K562 (cell line): ENCODE data around the gene ECT2L. TPM values are rescaled to one million over a fixed set of nuclear protein-coding genes. Genes with fewer than 3 reads are reported as not detected.

Source experiments
- ATAC-seq: fragments of 200-7000 bp; cut with Tn5 transposase; 3 replicates; pipeline ENCODE4 v1.9.1; 2020; ENCODE audit warnings: moderate library complexity
- BruUV-seq: library from RNA; stranded (reverse); fragments of 400-500 nt; replicated peaks from 2 replicates; lab custom pipeline; 2021; lab: Mats Ljungman, UMichigan
- CTCF ChIA-PET: fragments of 300-600 bp; formaldehyde crosslinking; extraction: SDS; loops from one replicate; lab custom pipeline; 2021; ENCODE audit warnings: low intra/inter-chr PET ratio; lab: Yijun Ruan, JAX
- POLR2A ChIA-PET: fragments of 300-600, 350-650 bp; sonication (Branson Sonifier 250); formaldehyde crosslinking; extraction: SDS; loops from one replicate; lab custom pipeline; 2021; ENCODE audit warnings: antibody characterized with exemption, inconsistent platforms; lab: Yijun Ruan, JAX
- DNase-seq, 4 experiments: peaks; one replicate each; pipeline versions ENCODE4 v3.0.0 to v3.0.0-alpha.2; 2011 to 2018; ENCODE audit warnings: low spot score in 3 of 4, mixed read lengths in 3 of 4; ENCODE audit errors: extremely low read depth in 1 of 4
- FAIRE-seq: peaks from 2 replicates; lab custom pipeline; 2011; peaks lifted over from hg19 to GRCh38; lab: Jason Lieb, UNC
- H2AFZ ChIP-seq: 2 replicates; pipeline ENCODE4 v1.6.0; 2011; ENCODE audit warnings: low read depth, low read length, control low read depth, inconsistent platforms
- H3K27ac ChIP-seq: fragments of 200-600 bp; 3 replicates; pipeline ENCODE4 v1.8.0; 2011; ENCODE audit warnings: low read depth, mild to moderate bottlenecking, control low read depth, inconsistent platforms, low read length, moderate library complexity, mixed read lengths; ENCODE audit errors: extremely low read depth
- H3K27me3 ChIP-seq, 2 experiments: fragments of 300-600 bp in 1 of 2; 2 replicates in 1 of 2; 3 replicates in 1 of 2; pipeline versions ENCODE4 v1.6.0 to v1.8.0; 2011; ENCODE audit warnings: inconsistent platforms in 2 of 2, low read length in 2 of 2, mild to moderate bottlenecking in 1 of 2, mixed read lengths in 1 of 2, moderate library complexity in 1 of 2; ENCODE audit not compliant: control insufficient read depth in 2 of 2, insufficient read depth in 2 of 2
- H3K36me3 ChIP-seq: fragments of 300-600 bp; 3 replicates; pipeline ENCODE4 v1.8.0; 2011; ENCODE audit warnings: mild to moderate bottlenecking, low read length, inconsistent platforms; ENCODE audit not compliant: control insufficient read depth, insufficient read depth
- H3K4me1 ChIP-seq, 2 experiments: fragments of 200-600 bp in 1 of 2; replicated peaks in 1 of 2; 2 replicates in 1 of 2; 3 replicates in 1 of 2; pipeline versions ENCODE4 v1.5.1 to v1.8.0; 2011; ENCODE audit warnings: inconsistent platforms in 2 of 2, low read length in 2 of 2, mild to moderate bottlenecking in 1 of 2, mixed read lengths in 1 of 2, moderate library complexity in 1 of 2; ENCODE audit not compliant: control insufficient read depth in 2 of 2, insufficient read depth in 2 of 2
- H3K4me2 ChIP-seq: 2 replicates; pipeline ENCODE4 v1.6.1; 2011; ENCODE audit warnings: low read length, control low read depth, inconsistent platforms, mixed read lengths; ENCODE audit not compliant: insufficient read depth
- H3K4me3 ChIP-seq: fragments of 200-600 bp; sonication (generic), shearing (Covaris generic); 2 replicates; pipeline ENCODE4 v1.5.1; 2016; ENCODE audit warnings: control low read depth, inconsistent platforms
- H3K79me2 ChIP-seq: fragments of 200-600 bp; 3 replicates; pipeline ENCODE4 v1.8.0; 2011; ENCODE audit warnings: low read length, inconsistent platforms; ENCODE audit not compliant: control insufficient read depth, insufficient read depth
- H3K9ac ChIP-seq, 2 experiments: 2 replicates each; pipeline versions ENCODE4 v1.6.0 to v1.6.1; 2011; ENCODE audit warnings: low read depth in 2 of 2, low read length in 2 of 2, control low read depth in 1 of 2, inconsistent platforms in 1 of 2, mild to moderate bottlenecking in 1 of 2, mixed read lengths in 1 of 2; ENCODE audit not compliant: insufficient read depth in 1 of 2
- H3K9me1 ChIP-seq: one replicate; pipeline ENCODE4 v1.6.0; 2011; ENCODE audit warnings: inconsistent platforms, mild to moderate bottlenecking, low read length, moderate library complexity; ENCODE audit not compliant: control insufficient read depth, insufficient read depth
- H3K9me3 ChIP-seq: replicated peaks from 2 replicates; pipeline ENCODE4 v1.5.1; 2011; ENCODE audit warnings: low read depth, low read length, inconsistent platforms; ENCODE audit not compliant: control insufficient read depth, insufficient read depth
- H4K20me1 ChIP-seq: replicated peaks from 2 replicates; pipeline ENCODE4 v1.6.1; 2011; ENCODE audit warnings: low read length, inconsistent platforms, mixed read lengths; ENCODE audit not compliant: control insufficient read depth, insufficient read depth
- TBL1XR1 ChIP-seq, 2 experiments: IDR thresholded peaks; 2 replicates each; pipeline ENCODE4 v1.6.1; 2012; ENCODE audit warnings: improper control_type of control experiment in 2 of 2, low read length in 2 of 2, mild to moderate bottlenecking in 1 of 2
- TEAD1 ChIP-seq, 2 experiments: fragments of 450-650 bp in 1 of 2; sonication (generic) in 1 of 2; formaldehyde crosslinking; IDR thresholded peaks; 2 replicates each; pipeline versions ENCODE4 v1.4.0 to v1.8.0; 2020 to 2022; ENCODE audit warnings: mild to moderate bottlenecking in 2 of 2, missing genetic modification reagents in 1 of 2
- WGBS: fragments of 100-300 bp; shearing (Covaris generic); methylation state at CpG from one replicate; pipeline ENCODE4 v1.1.6; 2016; ENCODE audit warnings: low coverage, mixed read lengths; ENCODE audit not compliant: insufficient coverage; ENCODE audit errors: missing lambda C conversion rate; 5-methylcytosine and 5-hydroxymethylcytosine counted together
- in situ Hi-C: fragments of 300-500 bp; cut with MboI; formaldehyde crosslinking; loops from 4 replicates; pipeline ENCODE4 v1.15.0; 2018; ENCODE audit warnings: inconsistent platforms, mixed read lengths
- intact Hi-C: fragments of 100-400 bp; cut with micrococcal nuclease; formaldehyde crosslinking; loops from 2 replicates; pipeline ENCODE4 v1.14.2; 2022
- polyA plus RNA-seq, 8 experiments: library from polyadenylated mRNA; depleted of rRNA in 4 of 8; stranded (reverse) in 5 of 8; unstranded in 3 of 8; fragments of >200 nt; fragmentation: Nextera tagmentation in 2 of 8; fragmentation: Illumina TruSeq in 1 of 8; extraction: Ambion mirVana in 2 of 8; extraction: Trizol in 1 of 8; gene quantifications; 2 replicates each; pipeline versions ENCODE4 v1.2.1 to v1.2.3, GENCODE V29; 2011 to 2014; ENCODE audit warnings: inconsistent platforms in 1 of 8, missing spikeins in 1 of 8
- total RNA-seq, 7 experiments: library from RNA; depleted of rRNA in 6 of 7; stranded (reverse); fragments of >200 nt in 6 of 7; fragmentation: Illumina TruSeq in 2 of 7; extraction: Trizol in 2 of 7; gene quantifications; 2 replicates each; pipeline versions ENCODE4 v1.2.1 to v1.2.3, GENCODE V29; 2011 to 2021; ENCODE audit warnings: low replicate concordance in 1 of 7

The ECT2L gene
- total and polyA plus RNA-seq, 9 of the 15 experiments (the other 6 are each of a cell fraction or from before 2014, with no cell fraction given), result 0.03 to 0.04 TPM; not detected in 7

GRCh38 chr6:138772596-138773176 is 23.2 kb upstream of the ECT2L start:
- 34% methylated on average over 8 of the region's 8 CpGs for WGBS
- Histone ChIP-seq H3K9ac (peak overlapping the region; percentile 29 to 89; a peak in 3 of 4 replicates), H3K4me1 (peaks cover 0 to 3% of the 10 kb centered on the region in 2 experiments; a peak in 3 of 5 replicates), H3K27me3 (no peaks in the 10 kb centered on the region), H4K20me1 (no peaks in the 10 kb centered on the region), H3K27ac (peak overlapping the region; percentile 97; the same call in 2 of the 3 replicates), H3K36me3 (no peaks in the 10 kb centered on the region), H2AFZ (peak overlapping the region; percentile 100), H3K9me3 (no peaks in the 10 kb centered on the region), H3K4me2 (peak overlapping the region; percentile 99), H3K4me3 (peak overlapping the region; percentile 70), H3K79me2 (no peaks in the 10 kb centered on the region), H3K9me1 (no peaks in the 10 kb centered on the region)
- intact Hi-C loops (no loop called here), in situ Hi-C loops (no loop called here)
- ChIA-PET CTCF (no interaction called here), POLR2A (interaction anchor here (0.6 kb wide), 1 partner anchor 32 kb away, joined by 3 read pairs; no protein-coding TSS in a partner anchor)
- TSS peak; percentile 84 for BruUV-seq
- FAIRE-seq (no peak), DNase-seq (peak; percentile 13 to 29 (median 22)), ATAC-seq (no peak; the same call in 2 of the 3 replicates)
- TF ChIP-seq TBL1XR1 (IDR thresholded peaks at IDR 0.05; ENCODE audit: low read length in 2 of 2), result 0 out of 4 replicates have a peak, but pooled peaks of 1 of the 2 experiments have one; percentile 4
- TF ChIP-seq TEAD1 (CRISPR knock-in tag; IDR thresholded peaks at IDR 0.05), result no peak
